Ecto neural progenitor cell (in vitro differentiated cells): Measurements from ENCODE around the gene TLR2.
"Not testable (repeated sequence)": the region's sequence is repeated elsewhere in the genome, so short reads cannot be mapped to it uniquely, and the experiment has no call there.

ENCODE experiments used
- DNase-seq: peaks from one replicate; pipeline ENCODE4 v3.0.0-alpha.2; 2018; ENCODE audit warnings: low spot score

Gene TLR2

GRCh38 chr4:153661215-153661822 lies 22.8 kb upstream of the TLR2 start:
- no peak for DNase-seq

GRCh38 chr4:153661908-153662307 lies 22.2 kb upstream of the TLR2 start:
- no peak for DNase-seq

- no peak for DNase-seq
Observed at GRCh38 chr4:153663667-153664066, 20.4 kb upstream of the TLR2 start.

DNA sequence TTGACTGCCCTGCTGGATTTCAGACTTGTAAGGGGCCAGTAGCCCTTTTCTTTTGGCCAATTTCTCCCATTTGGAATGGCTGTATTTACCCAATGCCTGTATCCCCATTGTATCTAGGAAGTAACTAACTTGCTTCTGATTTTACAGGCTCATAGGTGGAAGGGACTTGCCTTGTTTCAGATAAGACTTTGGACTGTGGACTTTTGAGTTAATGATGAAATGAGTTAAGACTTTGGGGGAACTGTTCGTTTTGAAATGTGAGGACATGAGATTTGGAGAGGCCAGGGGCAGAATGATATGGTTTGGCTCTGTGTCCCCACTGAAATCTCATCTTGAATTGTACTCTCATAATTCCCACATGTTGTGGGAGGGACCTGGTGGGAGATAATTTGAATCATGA lies 17.6 kb upstream of the TLR2 start:
- not testable (repeated sequence) for DNase-seq

DNA sequence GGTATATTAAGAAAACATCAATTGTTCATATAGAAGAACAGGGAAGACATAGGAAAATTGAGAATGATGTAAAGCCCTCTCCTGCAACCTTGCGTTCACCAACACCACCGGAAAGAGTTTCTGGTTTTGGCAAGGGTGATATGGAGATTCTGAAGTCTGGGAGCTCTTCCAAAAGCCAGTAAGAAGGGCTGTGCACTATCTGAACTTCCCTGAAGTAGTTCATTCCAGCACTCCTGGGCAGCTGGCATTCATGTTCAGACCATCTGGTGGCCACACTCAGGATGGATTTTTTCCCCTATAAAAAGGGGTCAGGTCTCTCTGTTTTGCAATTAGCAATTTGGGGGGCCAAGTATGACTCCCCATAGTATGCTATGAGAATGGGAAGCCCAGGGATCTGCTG lies 15.4 kb upstream of the TLR2 start:
- no peak for DNase-seq

GRCh38 chr4:153669838-153670237 lies 14.2 kb upstream of the TLR2 start:
- no peak for DNase-seq

DNA sequence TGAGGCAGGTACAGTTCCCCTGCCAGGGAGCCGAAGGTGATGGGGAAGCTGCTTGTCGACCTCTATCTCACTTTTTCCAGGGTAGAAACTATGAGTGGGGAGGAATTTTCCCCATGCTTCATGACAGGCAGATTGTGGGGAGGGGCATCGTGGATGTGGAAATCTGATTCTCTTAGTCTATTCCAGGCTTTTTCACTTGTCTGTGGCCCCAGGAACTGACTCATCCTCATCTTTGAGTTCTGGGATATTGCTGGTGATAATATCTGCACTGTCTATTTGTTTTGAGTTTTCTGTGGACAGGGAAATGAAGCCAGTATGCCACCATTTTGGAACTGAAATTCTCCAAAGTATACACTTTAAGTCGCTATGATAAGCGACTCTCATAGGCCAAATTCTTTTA lies 7.6 kb upstream of the TLR2 start:
- no peak for DNase-seq

DNA sequence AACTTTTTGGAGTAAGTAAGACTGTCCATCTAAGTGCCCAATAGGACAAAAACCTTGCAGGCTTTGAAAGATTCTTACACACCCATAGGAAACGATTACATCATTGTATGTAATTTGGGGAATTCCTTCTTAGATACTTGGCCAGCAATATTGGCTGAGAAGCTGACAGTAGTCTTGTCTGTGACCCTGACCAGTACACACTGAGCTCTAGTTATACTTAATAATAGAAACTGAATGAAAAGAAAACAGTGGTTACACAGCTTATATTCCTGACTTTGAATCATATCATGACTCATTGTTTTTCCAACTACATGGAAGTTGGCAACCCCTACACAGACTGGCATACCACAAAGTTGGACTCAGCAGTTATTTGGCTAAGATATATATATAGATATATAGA lies 7.1 kb upstream of the TLR2 start:
- no peak for DNase-seq

- DNase-seq = no peak
Observed at GRCh38 chr4:153679486-153679885, 4.6 kb upstream of the TLR2 start.

- no peak for DNase-seq
Observed at GRCh38 chr4:153683763-153684181, 308 bp upstream of the TLR2 start.

DNA sequence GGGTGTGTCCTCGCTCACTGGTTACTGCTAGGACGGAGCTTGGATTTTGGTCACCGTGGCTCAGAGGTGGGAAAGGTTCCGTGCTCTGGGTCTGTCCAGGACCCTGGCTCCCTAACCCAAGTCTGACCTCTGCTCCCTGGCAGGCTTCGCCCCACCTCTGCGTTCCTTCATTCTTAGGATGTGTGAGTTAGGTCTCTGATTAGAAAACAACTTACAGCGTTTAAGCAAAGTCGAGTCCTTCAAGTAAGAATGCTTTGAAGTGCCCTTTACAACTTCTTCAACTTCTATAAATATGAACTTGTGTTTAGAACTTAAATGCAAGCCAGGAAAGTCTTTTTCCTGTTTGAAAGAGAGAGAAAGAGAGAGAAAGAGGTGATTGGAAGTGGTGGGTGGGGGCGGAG lies 891 bp downstream of the TLR2 start:
- no peak for DNase-seq

DNA sequence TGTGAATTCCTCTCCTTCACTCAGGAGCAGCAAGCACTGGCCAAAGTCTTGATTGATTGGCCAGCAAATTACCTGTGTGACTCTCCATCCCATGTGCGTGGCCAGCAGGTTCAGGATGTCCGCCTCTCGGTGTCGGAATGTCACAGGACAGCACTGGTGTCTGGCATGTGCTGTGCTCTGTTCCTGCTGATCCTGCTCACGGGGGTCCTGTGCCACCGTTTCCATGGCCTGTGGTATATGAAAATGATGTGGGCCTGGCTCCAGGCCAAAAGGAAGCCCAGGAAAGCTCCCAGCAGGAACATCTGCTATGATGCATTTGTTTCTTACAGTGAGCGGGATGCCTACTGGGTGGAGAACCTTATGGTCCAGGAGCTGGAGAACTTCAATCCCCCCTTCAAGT lies 20.4 kb downstream of the TLR2 start:
- no peak for DNase-seq

DNA sequence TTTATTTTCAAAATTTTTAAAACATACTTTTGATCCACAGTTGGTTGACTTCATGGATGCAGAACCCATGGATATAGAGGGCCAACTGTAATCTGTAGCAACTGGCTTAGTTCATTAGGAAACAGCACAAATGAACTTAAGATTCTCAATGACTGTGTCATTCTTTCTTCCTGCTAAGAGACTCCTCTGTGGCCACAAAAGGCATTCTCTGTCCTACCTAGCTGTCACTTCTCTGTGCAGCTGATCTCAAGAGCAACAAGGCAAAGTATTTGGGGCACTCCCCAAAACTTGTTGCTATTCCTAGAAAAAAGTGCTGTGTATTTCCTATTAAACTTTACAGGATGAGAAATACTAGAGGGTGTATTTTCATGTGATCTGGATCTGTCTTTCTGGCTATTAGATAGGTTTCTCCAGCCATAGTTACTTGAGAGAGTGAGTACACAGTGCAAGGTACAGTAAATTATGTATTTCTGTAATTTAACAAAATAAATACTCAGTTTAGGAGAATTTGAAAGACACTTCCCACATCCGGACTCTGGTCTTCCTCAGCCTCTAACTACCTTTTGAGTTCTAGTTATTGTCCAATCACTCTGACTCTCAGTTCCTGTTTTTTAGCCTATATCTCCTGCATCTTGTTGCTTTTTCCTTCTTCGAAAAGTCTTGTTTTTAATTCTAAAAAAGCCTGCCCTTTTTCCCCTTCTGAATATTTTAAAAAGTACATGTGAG lies 21.8 kb downstream of the TLR2 start:
- no peak for DNase-seq

GRCh38 chr4:153706519-153706918 lies 22.4 kb downstream of the TLR2 start:
- DNase-seq = no peak

GRCh38 chr4:153710681-153711080 lies 26.6 kb downstream of the TLR2 start:
- no peak for DNase-seq

DNA sequence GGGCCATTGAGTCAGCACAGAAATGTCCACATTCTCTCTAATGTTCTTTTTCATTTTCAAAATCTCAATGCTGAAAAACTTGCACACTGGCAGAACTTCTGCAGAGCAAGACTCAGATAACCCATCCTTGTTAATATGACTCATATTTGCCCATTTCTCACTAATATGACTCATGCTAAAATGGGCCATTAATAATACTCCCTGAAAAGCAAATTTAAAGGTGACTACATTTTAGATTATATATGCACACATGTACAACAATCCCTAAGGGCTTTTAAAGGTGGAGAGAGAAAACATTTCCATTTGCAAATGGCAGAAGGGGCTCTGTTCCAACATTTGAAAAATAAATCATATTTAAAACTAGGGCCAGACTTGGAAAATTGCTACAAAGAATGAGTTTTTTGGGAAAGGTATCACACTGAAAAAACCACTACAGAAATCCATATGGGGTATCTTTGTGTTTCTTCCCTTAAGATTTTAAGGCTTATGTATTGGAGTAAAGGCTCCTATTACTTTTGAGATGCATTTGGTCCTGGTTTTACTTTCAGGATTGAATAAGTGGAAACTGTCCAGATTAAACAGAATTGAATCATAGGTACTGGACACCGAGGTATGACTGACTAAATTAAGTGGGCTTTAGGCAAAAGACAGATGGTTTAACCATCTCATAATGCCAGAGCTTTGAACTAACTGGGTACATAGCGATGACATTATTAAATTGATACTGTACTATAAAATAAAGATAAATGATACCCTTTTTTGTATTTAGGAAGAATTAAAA lies 30.0 kb downstream of the TLR2 start:
- DNase-seq = no peak

- DNase-seq = no peak
Observed at GRCh38 chr4:153722036-153722435, 38.0 kb downstream of the TLR2 start.

- DNase-seq = no peak
Observed at GRCh38 chr4:153724606-153725005, 40.5 kb downstream of the TLR2 start.

DNA sequence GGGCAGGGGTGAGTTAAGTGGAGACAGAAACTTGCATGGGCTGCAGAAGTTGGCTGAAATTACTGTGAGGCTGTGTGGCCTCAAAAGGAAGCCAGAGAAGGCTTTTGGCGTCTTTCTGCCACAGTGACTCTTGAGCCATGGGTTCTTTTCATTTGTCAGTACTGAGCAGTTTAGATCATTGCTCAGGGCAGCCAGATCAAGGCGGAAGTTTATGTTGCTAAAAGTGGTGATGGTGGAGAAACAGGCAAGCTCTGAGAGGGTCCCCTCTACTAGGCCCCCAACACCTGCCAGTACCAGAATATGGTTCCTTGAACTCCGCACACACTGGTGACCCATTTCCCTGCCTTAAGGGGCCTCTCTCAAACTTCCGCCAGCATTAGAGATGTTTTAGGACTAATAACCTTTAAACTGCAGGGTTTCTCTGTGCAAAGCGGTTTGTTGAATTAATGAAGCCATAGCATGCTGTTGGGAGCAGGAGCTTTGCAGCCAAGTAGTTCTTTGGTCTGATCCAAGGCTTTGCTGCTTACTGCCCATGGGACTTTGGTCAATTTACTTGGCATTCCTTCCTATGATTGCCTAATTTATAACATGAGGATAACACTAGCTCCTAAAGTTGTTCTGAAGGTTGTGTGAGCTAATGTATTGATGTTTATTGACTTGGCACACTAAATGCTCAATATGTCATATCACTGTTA lies 41.2 kb downstream of the TLR2 start:
- DNase-seq = no peak

DNA sequence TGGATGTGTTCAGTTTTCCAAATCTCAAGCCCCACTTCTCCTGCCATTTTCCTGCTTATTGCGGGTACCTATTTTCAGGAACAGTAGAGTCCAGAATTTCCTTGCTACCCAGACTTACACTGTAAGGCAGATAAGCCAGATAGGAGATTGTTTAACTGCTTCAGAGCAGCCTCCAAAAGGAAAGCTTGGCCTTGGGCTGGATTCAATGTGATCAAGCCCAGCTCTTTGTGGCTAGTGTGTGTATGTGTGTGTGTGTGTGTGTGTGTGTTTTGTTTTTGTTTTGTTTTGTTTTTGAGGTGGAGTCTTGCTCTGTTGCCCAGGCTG lies 41.7 kb downstream of the TLR2 start:
- no peak for DNase-seq

GRCh38 chr4:153728151-153728550 lies 44.1 kb downstream of the TLR2 start:
- DNase-seq = no peak

GRCh38 chr4:153728660-153729059 lies 44.6 kb downstream of the TLR2 start:
- DNase-seq = no peak

GRCh38 chr4:153729895-153730294 lies 45.8 kb downstream of the TLR2 start:
- DNase-seq = no peak
